Natural killer cell (primary cell): ENCODE results near the gene ALPL. TPM values are rescaled to one million over a fixed set of nuclear protein-coding genes. Genes with fewer than 3 reads are reported as not detected.

ENCODE experiments used
- ATAC-seq, 3 donors: fragments of 150-1000 bp in 2 of 3; fragments of 200-7000 bp in 1 of 3; cut with Tn5 transposase; 1 replicate in 1 of 3; 2 replicates in 2 of 3; pipeline ENCODE4 v1.10.0; 2021; ENCODE audit warnings: mild to moderate bottlenecking in 2 of 3, moderate library complexity in 2 of 3
- DNase-seq, 2 donors: peaks; one replicate each; pipeline versions ENCODE4 v3.0.0 to v3.0.0-alpha.2; 2013 to 2021; ENCODE audit warnings: mixed read lengths in 1 of 2
- H3K27ac ChIP-seq: one replicate; pipeline ENCODE4 v1.5.1; 2013; ENCODE audit warnings: mild to moderate bottlenecking, low read length
- H3K27me3 ChIP-seq: one replicate; pipeline ENCODE4 v1.6.1; 2013; ENCODE audit warnings: low read length; ENCODE audit not compliant: control insufficient read depth, insufficient read depth
- H3K36me3 ChIP-seq: one replicate; pipeline ENCODE4 v1.6.1; 2013; ENCODE audit warnings: low read length; ENCODE audit not compliant: control insufficient read depth, insufficient read depth
- H3K4me1 ChIP-seq: one replicate; pipeline ENCODE4 v1.6.1; 2013; ENCODE audit warnings: low read length; ENCODE audit not compliant: control insufficient read depth, insufficient read depth
- H3K4me3 ChIP-seq: one replicate; pipeline ENCODE4 v1.5.1; 2013; ENCODE audit warnings: low read length
- H3K9me3 ChIP-seq: one replicate; pipeline ENCODE4 v1.6.1; 2013; ENCODE audit warnings: low read length; ENCODE audit not compliant: control insufficient read depth, insufficient read depth
- H3K27ac Mint-ChIP-seq, 2 donors: one replicate each; pipeline ENCODE4 v1.8.0; 2022; ENCODE audit warnings: mild to moderate bottlenecking in 2 of 2, mixed read lengths in 2 of 2, moderate library complexity in 1 of 2
- H3K27me3 Mint-ChIP-seq, 2 donors: one replicate each; pipeline ENCODE4 v1.8.0; 2022; ENCODE audit warnings: low read depth in 2 of 2, mixed read lengths in 2 of 2
- H3K36me3 Mint-ChIP-seq: one replicate; pipeline ENCODE4 v1.8.0; 2022; ENCODE audit warnings: mixed read lengths
- H3K4me1 Mint-ChIP-seq, 2 donors: one replicate each; pipeline ENCODE4 v1.8.0; 2022; ENCODE audit warnings: mixed read lengths in 2 of 2
- H3K4me3 Mint-ChIP-seq: one replicate; pipeline ENCODE4 v1.8.0; 2022; ENCODE audit warnings: mild to moderate bottlenecking, moderate library complexity, mixed read lengths
- H3K9me3 Mint-ChIP-seq, 2 donors: one replicate each; pipeline ENCODE4 v1.8.0; 2022; ENCODE audit warnings: mixed read lengths in 2 of 2
- WGBS: methylation state at CpG from one replicate; pipeline ENCODE4 v1.1.7; 2013; ENCODE audit warnings: missing lambda C conversion rate; ENCODE audit not compliant: insufficient coverage; 5-methylcytosine and 5-hydroxymethylcytosine counted together
- intact Hi-C: fragments of 100-400 bp; cut with micrococcal nuclease; formaldehyde crosslinking; loops from one replicate; pipeline ENCODE4 v1.14.2; 2022
- total RNA-seq, 4 donors: library from RNA; stranded (reverse); fragments of 120-200 nt in 1 of 4; gene quantifications; one replicate each; pipeline versions ENCODE4 v1.2.3 to v1.2.4, GENCODE V29; 2013 to 2022
- TF ChIP-seq, protein P1 (sequence below): fragments of 200-600 bp; IDR thresholded peaks from one replicate; pipeline ENCODE4 v1.8.0; 2022; ENCODE audit warnings: antibody characterized with exemption

Gene ALPL
- total RNA-seq, 3 donors from 2014 or later (not counting 1 experiment from before 2014, with no cell fraction given) = 2.4 TPM; not detected in 2

DNA sequence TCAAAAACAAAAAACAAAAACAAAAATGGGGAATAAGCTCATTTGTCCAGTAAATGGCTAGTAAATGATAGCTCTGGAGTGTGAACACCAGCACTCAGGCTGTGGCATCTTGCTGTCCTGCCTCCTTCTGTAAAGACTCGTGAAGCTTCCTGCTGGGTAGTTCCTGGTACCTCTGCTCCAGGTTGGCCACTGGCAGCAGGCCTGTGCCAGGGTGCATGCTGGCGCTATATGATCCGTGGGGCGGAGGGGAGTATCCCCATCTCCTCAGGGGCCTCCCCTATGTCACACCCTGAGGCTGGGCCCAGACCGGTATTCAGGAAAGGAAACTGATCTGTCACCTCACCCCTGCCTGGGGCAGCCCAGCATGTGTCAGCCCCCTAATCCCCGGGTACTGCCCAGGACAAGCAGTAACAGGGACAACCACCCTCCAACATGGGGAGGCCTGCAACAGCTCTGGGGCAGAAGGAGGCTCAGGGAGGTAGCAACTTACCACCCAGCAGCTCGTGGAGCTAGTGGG lies 14.1 kb downstream of the ALPL start:
- no peak for DNase-seq
- Histone ChIP-seq H3K9me3 (no peaks in the 10 kb centered on the region), H3K4me3 (no peak overlapping the region), H3K36me3 (no peaks in the 10 kb centered on the region), H3K4me1 (peaks cover 10% of the 10 kb centered on the region), H3K27me3 (no peaks in the 10 kb centered on the region), H3K27ac (no peak overlapping the region)
- WGBS = 82% methylated on average over 7 of the region's 7 CpGs
- Mint-ChIP-seq H3K27ac (no peak overlapping the region), H3K36me3 (no peaks in the 10 kb centered on the region), H3K9me3 (no peaks in the 10 kb centered on the region), H3K4me3 (no peak overlapping the region), H3K4me1 (peaks cover 0 to 7% of the 10 kb centered on the region in 2 donors), H3K27me3 (no peaks in the 10 kb centered on the region)
- no peak for ATAC-seq
- TF ChIP-seq, protein P1, sequence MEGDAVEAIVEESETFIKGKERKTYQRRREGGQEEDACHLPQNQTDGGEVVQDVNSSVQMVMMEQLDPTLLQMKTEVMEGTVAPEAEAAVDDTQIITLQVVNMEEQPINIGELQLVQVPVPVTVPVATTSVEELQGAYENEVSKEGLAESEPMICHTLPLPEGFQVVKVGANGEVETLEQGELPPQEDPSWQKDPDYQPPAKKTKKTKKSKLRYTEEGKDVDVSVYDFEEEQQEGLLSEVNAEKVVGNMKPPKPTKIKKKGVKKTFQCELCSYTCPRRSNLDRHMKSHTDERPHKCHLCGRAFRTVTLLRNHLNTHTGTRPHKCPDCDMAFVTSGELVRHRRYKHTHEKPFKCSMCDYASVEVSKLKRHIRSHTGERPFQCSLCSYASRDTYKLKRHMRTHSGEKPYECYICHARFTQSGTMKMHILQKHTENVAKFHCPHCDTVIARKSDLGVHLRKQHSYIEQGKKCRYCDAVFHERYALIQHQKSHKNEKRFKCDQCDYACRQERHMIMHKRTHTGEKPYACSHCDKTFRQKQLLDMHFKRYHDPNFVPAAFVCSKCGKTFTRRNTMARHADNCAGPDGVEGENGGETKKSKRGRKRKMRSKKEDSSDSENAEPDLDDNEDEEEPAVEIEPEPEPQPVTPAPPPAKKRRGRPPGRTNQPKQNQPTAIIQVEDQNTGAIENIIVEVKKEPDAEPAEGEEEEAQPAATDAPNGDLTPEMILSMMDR = no peak
- intact Hi-C loops = no loop called here

DNA sequence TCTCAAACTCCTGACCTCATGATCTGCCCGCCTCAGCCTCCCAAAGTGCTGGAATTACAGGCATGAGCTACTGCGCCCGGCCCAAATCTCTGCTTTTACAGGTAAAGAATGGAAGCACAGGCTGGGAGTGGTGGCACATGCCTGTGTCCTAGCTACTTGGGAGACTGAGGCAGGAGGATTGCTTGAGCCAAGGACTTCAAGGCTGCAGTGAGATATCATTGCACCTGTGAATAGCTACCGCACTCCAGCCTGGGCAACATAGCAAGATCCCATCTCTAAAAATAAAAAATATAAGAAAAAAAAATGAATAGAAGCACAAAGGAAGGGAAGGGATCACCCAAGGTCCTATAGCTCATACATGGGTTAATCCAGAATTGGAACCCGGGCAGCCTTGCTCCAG lies 15.0 kb downstream of the ALPL start:
- no peaks in the 10 kb centered on the region for H3K36me3 ChIP-seq
- Mint-ChIP-seq H3K4me3 (no peak overlapping the region), H3K36me3 (no peaks in the 10 kb centered on the region), H3K27ac (no peak overlapping the region), H3K9me3 (no peaks in the 10 kb centered on the region), H3K4me1 (peaks cover 0 to 7% of the 10 kb centered on the region in 2 donors), H3K27me3 (no peaks in the 10 kb centered on the region)
- TF ChIP-seq, protein P1 = no peak
- ATAC-seq (no peak), DNase-seq (no peak)
- intact Hi-C loops = no loop called here
- H3K27me3 ChIP-seq = no peaks in the 10 kb centered on the region
- H3K9me3 ChIP-seq = no peaks in the 10 kb centered on the region
- H3K4me1 ChIP-seq = peaks cover 6% of the 10 kb centered on the region
- no peak overlapping the region for H3K4me3 ChIP-seq
- WGBS = 70% methylated on average over 4 of the region's 5 CpGs
- H3K27ac ChIP-seq = no peak overlapping the region

DNA sequence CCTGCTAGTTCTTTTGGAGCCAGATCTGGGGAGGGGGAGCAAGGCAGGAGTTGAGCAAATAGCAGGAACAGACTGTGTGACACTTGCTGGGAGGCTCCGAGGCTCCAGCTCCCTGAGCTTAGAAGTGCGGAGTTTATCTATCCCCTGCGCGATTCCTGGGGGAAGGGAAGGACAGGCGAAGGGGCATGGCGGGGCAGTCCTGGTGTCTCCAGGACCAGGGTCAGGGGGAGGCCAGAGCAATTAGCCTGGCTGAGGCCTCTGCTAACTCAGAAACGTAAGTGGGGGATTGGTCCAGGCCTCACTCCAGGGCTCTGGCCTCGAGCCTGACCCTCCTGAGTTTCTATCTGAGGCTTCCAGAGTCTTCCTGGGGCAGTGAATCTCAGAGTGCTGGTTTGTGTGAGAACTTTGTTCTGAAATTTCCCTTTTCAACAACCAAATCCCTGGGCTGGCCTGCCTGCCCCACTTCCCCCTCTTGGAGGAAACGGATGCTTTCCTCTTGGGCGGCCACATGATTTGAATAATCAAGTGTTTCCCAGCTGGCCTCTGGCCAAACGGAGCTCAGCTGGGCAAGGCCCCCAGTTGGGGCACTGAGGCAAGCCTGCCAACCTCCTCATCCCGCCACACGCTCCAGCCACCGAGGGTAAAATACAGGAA lies 15.6 kb downstream of the ALPL start:
- peaks cover 0 to 7% of the 10 kb centered on the region in 2 donors for H3K4me1 Mint-ChIP-seq
- H3K27ac Mint-ChIP-seq = no peak overlapping the region
- H3K27me3 Mint-ChIP-seq = no peaks in the 10 kb centered on the region
- H3K4me3 Mint-ChIP-seq = no peak overlapping the region
- ATAC-seq (no peak), DNase-seq (no peak)
- TF ChIP-seq, protein P1 = no peak
- H3K27me3 ChIP-seq = no peaks in the 10 kb centered on the region
- peaks cover 6% of the 10 kb centered on the region for H3K4me1 ChIP-seq
- intact Hi-C loops = no loop called here
- H3K9me3 ChIP-seq = no peaks in the 10 kb centered on the region
- H3K36me3 ChIP-seq = no peaks in the 10 kb centered on the region
- no peak overlapping the region for H3K27ac ChIP-seq
- 49% methylated on average over 14 of the region's 14 CpGs for WGBS
- H3K36me3 Mint-ChIP-seq = no peaks in the 10 kb centered on the region
- no peaks in the 10 kb centered on the region for H3K9me3 Mint-ChIP-seq
- no peak overlapping the region for H3K4me3 ChIP-seq

DNA sequence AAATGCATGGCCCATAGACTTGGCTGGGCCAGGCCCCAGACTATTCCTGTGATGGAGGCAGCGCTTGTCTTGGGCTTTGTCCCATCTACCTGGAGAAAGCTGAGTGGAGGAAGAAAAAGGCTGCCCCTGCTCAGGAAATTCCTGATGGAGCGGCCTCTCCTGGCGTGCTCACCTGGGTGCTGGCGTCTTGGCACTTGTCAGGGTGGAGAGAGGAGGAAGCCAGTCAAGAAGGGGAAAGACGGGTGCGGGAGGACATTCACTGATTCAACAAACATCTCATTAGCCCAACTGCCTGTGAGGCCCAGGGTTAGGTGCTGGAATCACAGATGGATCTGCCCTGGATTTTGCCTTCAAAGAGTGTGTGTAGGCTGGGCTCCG lies 16.1 kb downstream of the ALPL start:
- no peak overlapping the region for H3K27ac ChIP-seq
- ATAC-seq = no peak

More for the DNA sequence above, 16.1 kb downstream of the ALPL start:
- H3K4me1 ChIP-seq = peaks cover 6% of the 10 kb centered on the region
- no peaks in the 10 kb centered on the region for H3K36me3 ChIP-seq
- H3K9me3 ChIP-seq = no peaks in the 10 kb centered on the region
- no peak overlapping the region for H3K27ac Mint-ChIP-seq
- TF ChIP-seq, protein P1 = no peak
- H3K4me3 ChIP-seq = no peak overlapping the region
- H3K4me3 Mint-ChIP-seq = no peak overlapping the region
- intact Hi-C loops = no loop called here
- DNase-seq = no peak
- no peaks in the 10 kb centered on the region for H3K36me3 Mint-ChIP-seq
- peaks cover 0 to 2% of the 10 kb centered on the region in 2 donors for H3K27me3 Mint-ChIP-seq
- H3K9me3 Mint-ChIP-seq = no peaks in the 10 kb centered on the region
- H3K27me3 ChIP-seq = no peaks in the 10 kb centered on the region
- 95% methylated on average over 5 of the region's 7 CpGs for WGBS
- peaks cover 0 to 7% of the 10 kb centered on the region in 2 donors for H3K4me1 Mint-ChIP-seq
